Effector memory CD4-positive, alpha-beta T cell (primary cell): Measurements from ENCODE around the gene MYOF.
A peak's percentile ranks its signal among the peaks of the same experiment; 100 is the strongest.

Experiments used
- DNase-seq, 3 donors: peaks; one replicate each; pipeline ENCODE4 v3.0.0-alpha.2; 2020
- H3K27ac ChIP-seq: 2 replicates; pipeline ENCODE4 v1.7.0; 2013; ENCODE audit warnings: mild to moderate bottlenecking, low read length, moderate library complexity; ENCODE audit not compliant: insufficient read depth, poor library complexity, severe bottlenecking
- H3K27me3 ChIP-seq: replicated peaks from 2 replicates; pipeline ENCODE4 v1.7.0; 2013; ENCODE audit warnings: mild to moderate bottlenecking, low read length; ENCODE audit not compliant: insufficient read depth, control insufficient read depth, poor library complexity, severe bottlenecking
- H3K36me3 ChIP-seq: 2 replicates; pipeline ENCODE4 v1.7.0; 2013; ENCODE audit warnings: mild to moderate bottlenecking, low read length, moderate library complexity; ENCODE audit not compliant: control insufficient read depth, insufficient read depth
- H3K4me1 ChIP-seq: 2 replicates; pipeline ENCODE4 v1.7.0; 2013; ENCODE audit warnings: low read length, mild to moderate bottlenecking; ENCODE audit not compliant: control insufficient read depth, insufficient read depth, poor library complexity, severe bottlenecking
- H3K4me3 ChIP-seq: 2 replicates; pipeline ENCODE4 v1.7.0; 2013; ENCODE audit warnings: low read length, low read depth, mild to moderate bottlenecking; ENCODE audit not compliant: insufficient read depth, poor library complexity, severe bottlenecking
- H3K9me3 ChIP-seq: 2 replicates; pipeline ENCODE4 v1.7.0; 2013; ENCODE audit warnings: mild to moderate bottlenecking, low read length, moderate library complexity; ENCODE audit not compliant: control insufficient read depth

Gene MYOF

DNA sequence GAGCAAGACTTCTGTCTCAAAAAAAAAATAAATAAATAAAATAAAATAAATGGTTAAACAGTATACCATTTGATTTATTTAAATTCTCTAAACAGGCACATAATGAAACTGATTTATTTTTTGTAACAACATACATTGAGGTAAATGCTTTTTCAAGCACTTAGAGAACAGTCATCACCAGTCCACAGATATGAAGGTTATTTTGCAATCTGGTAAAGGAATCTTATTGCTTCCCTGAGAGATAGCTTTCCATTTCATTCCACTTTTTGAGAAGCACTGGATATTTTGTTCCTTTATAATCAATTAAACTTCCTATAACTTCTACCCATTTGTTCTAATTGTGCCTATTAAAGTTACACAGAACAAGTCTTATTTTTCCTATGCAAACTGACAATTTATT, 19.5 kb upstream of the MYOF start:
- Histone ChIP-seq H3K27me3 (no peaks in the 10 kb centered on the region), H3K4me1 (no peaks in the 10 kb centered on the region), H3K36me3 (no peaks in the 10 kb centered on the region)

GRCh38 chr10:93498166-93498565, 16.0 kb upstream of the MYOF start:
- H3K27me3 ChIP-seq = no peaks in the 10 kb centered on the region
- no peaks in the 10 kb centered on the region for H3K36me3 ChIP-seq
- no peak overlapping the region for H3K4me3 ChIP-seq
- H3K4me1 ChIP-seq = peaks cover 4% of the 10 kb centered on the region
- H3K9me3 ChIP-seq = no peaks in the 10 kb centered on the region
- no peak overlapping the region for H3K27ac ChIP-seq
- no peak for DNase-seq

More for the DNA sequence above, 19.5 kb upstream of the MYOF start:
- H3K9me3 ChIP-seq = no peaks in the 10 kb centered on the region
- no peak overlapping the region for H3K27ac ChIP-seq
- H3K4me3 ChIP-seq = no peak overlapping the region
- no peak for DNase-seq

DNA sequence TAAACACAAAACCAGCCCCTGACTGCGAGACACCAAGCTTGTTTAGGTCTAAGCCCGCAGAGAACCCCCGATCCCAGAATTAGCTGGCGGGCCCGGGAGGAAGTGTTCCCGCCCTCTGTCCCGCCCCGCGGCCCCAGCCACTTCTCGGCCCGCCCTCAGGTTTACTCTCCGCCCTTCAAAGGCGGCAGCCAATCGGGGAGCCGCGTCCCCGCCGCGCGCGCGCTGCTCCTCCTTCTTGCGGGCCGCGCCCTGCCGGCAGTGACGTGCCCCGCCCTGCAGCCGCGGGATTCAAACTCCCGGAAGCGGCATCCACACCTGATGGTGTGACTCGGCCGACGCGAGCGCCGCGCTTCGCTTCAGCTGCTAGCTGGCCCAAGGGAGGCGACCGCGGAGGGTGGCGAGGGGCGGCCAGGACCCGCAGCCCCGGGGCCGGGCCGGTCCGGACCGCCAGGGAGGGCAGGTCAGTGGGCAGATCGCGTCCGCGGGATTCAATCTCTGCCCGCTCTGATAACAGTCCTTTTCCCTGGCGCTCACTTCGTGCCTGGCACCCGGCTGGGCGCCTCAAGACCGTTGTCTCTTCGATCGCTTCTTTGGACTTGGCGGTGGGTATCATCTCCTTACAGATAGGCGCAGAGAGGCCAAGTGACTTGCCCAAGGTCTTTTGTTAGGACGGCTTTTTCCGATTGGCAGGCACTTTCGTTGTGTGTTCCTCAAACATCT, 14.3 kb upstream of the MYOF start, which contains the start of gene CEP55:
Gene CEP55, plus strand, starts transcription at position 291 of the 720 bp plus-strand sequence. CDS start 3,440 bp downstream, outside the sequence.
- peak; percentile 87 to 94 (median 92) for DNase-seq
- peak within 1 kb of the TSS; percentile 48 for H3K27ac ChIP-seq
- H3K4me1 ChIP-seq = peaks cover 4% of the 10 kb centered on the region
- H3K4me3 ChIP-seq = peak within 1 kb of the TSS; percentile 88
- no peaks in the 10 kb centered on the region for H3K36me3 ChIP-seq
- H3K9me3 ChIP-seq = no peaks in the 10 kb centered on the region
- H3K27me3 ChIP-seq = no peaks in the 10 kb centered on the region

DNA sequence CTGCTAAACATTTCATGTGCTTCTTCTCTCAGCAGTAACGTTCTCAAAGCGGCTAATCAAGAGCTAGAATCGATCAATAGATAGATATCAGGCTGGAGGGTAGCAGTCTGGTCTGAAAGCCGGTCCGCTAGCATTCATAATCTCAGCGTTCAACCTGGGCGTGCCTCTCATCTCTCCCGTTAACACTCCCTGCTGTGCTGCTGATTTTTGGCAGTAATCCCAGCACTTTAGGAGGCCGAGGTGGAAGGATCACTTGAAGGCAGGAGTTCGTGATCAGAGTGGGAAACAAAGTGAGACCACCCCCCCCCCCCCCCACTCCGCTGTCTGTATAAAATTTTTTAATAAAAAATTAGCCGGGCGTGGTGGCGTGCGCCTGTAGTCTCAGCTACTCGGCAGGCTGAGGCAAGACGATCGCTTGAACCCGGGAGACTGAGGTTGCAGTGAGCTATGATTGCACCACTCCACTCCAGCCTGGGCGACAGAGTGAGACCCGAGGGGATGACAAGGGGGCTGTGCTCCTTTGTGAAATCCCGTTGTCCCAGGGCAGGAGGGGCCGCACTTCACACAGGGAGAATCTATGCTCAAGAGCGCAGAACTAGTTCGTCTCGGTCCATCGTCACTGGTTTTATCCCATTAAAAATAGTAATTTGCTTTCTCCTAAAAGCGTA, 13.7 kb upstream of the MYOF start:
- no peaks in the 10 kb centered on the region for H3K9me3 ChIP-seq
- peak overlapping the region; percentile 88 for H3K4me3 ChIP-seq
- no peaks in the 10 kb centered on the region for H3K27me3 ChIP-seq
- peaks cover 4% of the 10 kb centered on the region for H3K4me1 ChIP-seq
- H3K36me3 ChIP-seq = no peaks in the 10 kb centered on the region
- peak in 1 of 3 donors; percentile 7 for DNase-seq
- peak overlapping the region; percentile 48 for H3K27ac ChIP-seq

GRCh38 chr10:93494494-93494893, 12.4 kb upstream of the MYOF start:
- no peak for DNase-seq
- Histone ChIP-seq H3K4me3 (no peak overlapping the region), H3K9me3 (no peaks in the 10 kb centered on the region), H3K4me1 (peaks cover 4% of the 10 kb centered on the region), H3K27me3 (no peaks in the 10 kb centered on the region), H3K36me3 (no peaks in the 10 kb centered on the region), H3K27ac (no peak overlapping the region)

- DNase-seq = no peak
- H3K27ac ChIP-seq = no peak overlapping the region
- H3K27me3 ChIP-seq = no peaks in the 10 kb centered on the region
- H3K4me1 ChIP-seq = peaks cover 4% of the 10 kb centered on the region
- no peak overlapping the region for H3K4me3 ChIP-seq
- no peaks in the 10 kb centered on the region for H3K36me3 ChIP-seq
- no peaks in the 10 kb centered on the region for H3K9me3 ChIP-seq
Observed at GRCh38 chr10:93493162-93493561, 11.0 kb upstream of the MYOF start.

GRCh38 chr10:93491602-93492121, 9.5 kb upstream of the MYOF start:
- no peak for DNase-seq
- Histone ChIP-seq H3K27me3 (no peaks in the 10 kb centered on the region), H3K9me3 (no peaks in the 10 kb centered on the region), H3K4me3 (no peak overlapping the region), H3K36me3 (no peaks in the 10 kb centered on the region), H3K4me1 (peaks cover 4% of the 10 kb centered on the region), H3K27ac (no peak overlapping the region)

- Histone ChIP-seq H3K27ac (no peak overlapping the region), H3K27me3 (no peaks in the 10 kb centered on the region)
Observed at GRCh38 chr10:93488956-93489528, 6.9 kb upstream of the MYOF start.

GRCh38 chr10:93485690-93486089, 3.6 kb upstream of the MYOF start:
- DNase-seq = no peak
- Histone ChIP-seq H3K4me1 (peaks cover 6% of the 10 kb centered on the region), H3K27me3 (no peaks in the 10 kb centered on the region), H3K36me3 (no peaks in the 10 kb centered on the region), H3K9me3 (no peaks in the 10 kb centered on the region), H3K4me3 (no peak overlapping the region), H3K27ac (no peak overlapping the region)

More at GRCh38 chr10:93488956-93489528, 6.9 kb upstream of the MYOF start:
- H3K36me3 ChIP-seq = no peaks in the 10 kb centered on the region
- no peak overlapping the region for H3K4me3 ChIP-seq
- no peak for DNase-seq
- no peaks in the 10 kb centered on the region for H3K4me1 ChIP-seq
- H3K9me3 ChIP-seq = no peaks in the 10 kb centered on the region
